ENCODE results near the gene GFRA4.

GRCh38 chr20:3706774-3707507 is 43.7 kb upstream of the GFRA4 start:
- TF ChIP-seq CTCF (conservative IDR thresholded peaks at IDR 0.05) = no peak
- no peak for TF ChIP-seq ZFX (IDR thresholded peaks at IDR 0.05)

Data from C4-2B (cell line).